CD4-positive, alpha-beta T cell treated with Interleukin-6 for 4 hours (primary cell): Measurements from ENCODE around the gene BSPRY.
A peak's percentile ranks its signal among the peaks of the same experiment; 100 is the strongest.
"Not testable (repeated sequence)": the region's sequence is repeated elsewhere in the genome, so short reads cannot be mapped to it uniquely, and the experiment has no call there.

Experiments
- DNase-seq: peaks from one replicate; pipeline ENCODE4 v3.0.0-alpha.2; 2020; ENCODE audit warnings: mixed read lengths

BSPRY gene

DNA sequence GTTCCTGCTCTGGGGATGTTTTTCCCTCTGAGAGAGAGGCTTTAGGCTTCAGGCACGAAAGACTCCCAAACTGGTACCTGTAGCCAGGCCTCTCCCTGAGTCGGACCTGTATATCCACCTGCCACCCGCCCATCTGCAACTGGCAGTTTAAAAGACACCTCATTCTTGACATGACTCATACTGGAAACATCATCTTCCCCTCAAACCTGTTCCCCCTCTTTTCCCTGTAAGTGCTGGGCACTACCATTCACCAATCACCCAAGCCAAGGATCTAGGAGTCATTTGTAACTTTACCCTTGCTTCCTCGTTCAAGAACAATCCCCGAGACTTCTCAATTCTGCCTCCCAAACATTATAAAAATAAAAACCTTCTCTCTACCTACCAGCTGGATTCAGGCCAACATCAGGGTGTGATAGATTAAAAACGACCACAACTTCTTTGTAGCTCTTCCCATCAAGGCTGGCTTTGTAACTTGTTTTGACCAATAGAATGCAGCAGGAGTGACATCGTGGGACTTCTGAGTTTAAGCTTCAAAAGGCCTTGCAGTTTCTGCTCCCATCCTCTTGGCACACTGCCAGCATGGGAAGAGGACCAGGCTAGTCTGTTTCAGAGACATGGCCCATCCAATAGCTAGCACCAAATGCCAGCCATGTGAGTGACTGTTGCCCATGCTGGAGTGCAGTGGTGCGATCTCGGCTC lies 7.5 kb upstream of the BSPRY start:
- peak; percentile 64 for DNase-seq

- peak; percentile 42 for DNase-seq
Measured at GRCh38 chr9:113343732-113344231, 5.6 kb upstream of the BSPRY start.

- DNase-seq, result no peak
Measured at GRCh38 chr9:113345190-113345589, 4.2 kb upstream of the BSPRY start.

DNA sequence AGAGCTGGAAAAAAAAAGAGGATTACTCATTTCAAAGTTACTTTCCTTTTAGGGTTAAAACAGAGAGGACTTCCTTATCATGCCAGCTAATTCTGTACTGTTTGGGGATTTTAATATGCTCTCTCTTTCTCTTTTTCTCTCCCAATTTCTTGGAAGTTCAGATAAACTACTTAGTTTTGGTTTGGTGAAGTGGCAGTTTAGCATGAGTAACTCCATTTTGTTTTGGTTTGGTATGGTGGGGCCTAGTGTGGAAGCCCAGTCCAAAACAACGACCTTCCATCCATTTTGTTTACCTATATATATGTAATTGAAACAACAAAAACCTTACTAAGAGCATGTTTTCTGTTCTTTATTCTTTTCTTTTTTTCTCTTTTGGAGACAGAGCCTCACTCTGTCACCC lies 3.7 kb upstream of the BSPRY start:
- no peak for DNase-seq

- no peak for DNase-seq
Measured at GRCh38 chr9:113348437-113348836, 904 bp upstream of the BSPRY start.

GRCh38 chr9:113349066-113349444 lies 286 bp upstream of the BSPRY start:
- DNase-seq, result no peak

DNA sequence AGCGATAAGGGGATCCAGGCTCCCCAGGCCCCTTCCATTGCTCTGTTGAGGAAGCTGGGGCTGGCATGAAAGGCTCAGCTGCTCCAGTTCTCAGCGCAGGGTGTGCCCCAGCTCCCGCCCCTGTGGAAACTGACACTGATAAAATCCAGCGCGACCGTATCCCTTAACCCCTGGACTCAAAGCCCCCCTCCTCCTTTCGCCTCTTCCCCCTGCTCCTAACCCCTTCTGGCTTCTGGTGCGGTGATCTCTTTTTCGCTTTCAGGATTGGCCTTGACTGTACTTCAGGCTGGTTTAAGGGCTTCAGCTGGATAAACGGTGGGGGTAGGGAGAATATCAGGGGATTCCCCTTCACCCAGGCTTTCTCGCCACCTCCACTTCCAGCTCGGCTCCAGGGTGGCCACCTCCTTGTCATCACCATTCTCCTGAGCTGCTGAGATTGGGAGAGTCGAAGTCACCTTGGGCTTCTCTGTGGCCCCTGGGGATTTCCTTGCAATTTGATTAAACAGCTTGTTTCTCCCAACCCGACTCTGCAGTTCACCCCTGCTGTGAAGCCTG lies 843 bp downstream of the BSPRY start:
- no peak for DNase-seq

GRCh38 chr9:113350937-113351336 lies 1.6 kb downstream of the BSPRY start:
- peak; percentile 15 for DNase-seq

GRCh38 chr9:113352006-113352405 lies 2.7 kb downstream of the BSPRY start:
- no peak for DNase-seq

DNA sequence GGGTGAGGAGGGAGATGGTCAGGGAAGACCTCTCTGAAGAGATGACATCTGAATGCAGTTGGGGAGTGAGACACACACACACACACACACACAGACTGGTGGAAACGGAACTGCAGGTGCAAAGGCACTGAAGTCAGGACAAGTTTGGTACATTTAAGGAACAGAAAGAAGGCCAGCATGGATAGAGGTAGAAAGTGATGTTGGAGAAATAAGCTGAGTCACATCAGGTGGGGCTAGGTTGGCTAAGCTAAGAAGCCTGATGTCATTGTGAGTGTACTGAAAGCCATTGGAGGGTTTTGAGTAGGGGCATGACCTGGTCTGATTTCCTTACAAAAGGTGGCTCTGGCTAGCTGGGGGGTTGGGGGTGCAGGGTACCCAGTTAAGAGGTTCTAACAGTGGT lies 3.1 kb downstream of the BSPRY start:
- DNase-seq, result no peak

GRCh38 chr9:113355040-113355596 lies 5.8 kb downstream of the BSPRY start:
- no peak for DNase-seq

DNA sequence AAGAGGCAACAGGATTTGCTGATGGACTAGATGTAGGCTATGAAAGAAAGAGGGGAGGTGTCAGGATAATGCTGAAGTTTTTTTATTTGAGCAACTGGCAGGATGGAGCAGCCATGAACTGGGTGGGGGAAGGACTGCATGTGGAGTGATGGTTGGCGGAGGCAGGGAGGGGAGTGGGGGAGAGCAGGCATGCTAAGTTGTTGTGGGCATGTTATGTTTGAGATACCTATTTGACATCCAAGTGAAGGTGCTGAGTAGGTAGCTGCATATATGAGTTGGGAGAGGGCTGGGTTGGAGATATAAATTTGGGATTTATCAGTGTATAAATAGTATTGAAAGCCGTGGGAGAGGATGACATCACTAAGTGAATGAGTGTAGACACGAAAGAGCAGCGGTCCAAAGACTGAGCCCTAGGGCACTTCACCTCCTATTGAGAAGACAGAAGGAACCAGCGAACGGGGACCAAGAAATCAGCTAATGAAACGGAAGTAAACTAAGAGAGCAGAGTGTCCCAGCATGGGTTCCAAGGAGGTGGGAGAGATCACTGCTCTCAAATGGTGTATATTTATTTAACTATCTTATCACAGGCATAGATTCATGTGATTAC lies 7.4 kb downstream of the BSPRY start:
- no peak for DNase-seq

- DNase-seq, result no peak
Measured at GRCh38 chr9:113359385-113359784, 10.0 kb downstream of the BSPRY start.

DNA sequence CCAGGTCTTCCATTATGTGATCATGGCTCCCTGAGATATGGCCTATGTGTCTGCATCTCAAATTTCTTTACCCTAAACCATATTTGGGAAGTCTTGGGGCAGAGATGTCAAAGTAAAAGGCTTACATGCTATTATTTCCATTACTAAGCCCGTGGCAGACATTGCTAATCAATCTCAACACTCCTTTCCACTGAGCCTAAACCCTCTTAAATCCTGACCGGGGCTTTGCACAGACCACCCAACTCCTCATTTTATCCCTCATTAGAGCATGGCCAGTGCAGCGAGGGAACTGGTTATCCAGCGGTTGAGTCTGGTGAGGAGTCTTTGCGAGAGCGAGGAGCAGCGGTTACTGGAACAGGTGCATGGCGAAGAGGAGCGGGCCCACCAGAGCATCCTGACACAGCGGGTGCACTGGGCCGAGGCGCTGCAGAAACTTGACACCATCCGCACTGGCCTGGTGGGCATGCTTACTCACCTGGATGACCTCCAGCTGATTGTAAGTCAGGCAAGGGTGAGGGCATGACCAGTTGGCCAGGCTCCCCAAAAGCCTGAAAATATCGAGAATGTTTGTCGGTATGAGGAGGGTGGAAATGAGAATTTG lies 11.0 kb downstream of the BSPRY start:
- no peak for DNase-seq

DNA sequence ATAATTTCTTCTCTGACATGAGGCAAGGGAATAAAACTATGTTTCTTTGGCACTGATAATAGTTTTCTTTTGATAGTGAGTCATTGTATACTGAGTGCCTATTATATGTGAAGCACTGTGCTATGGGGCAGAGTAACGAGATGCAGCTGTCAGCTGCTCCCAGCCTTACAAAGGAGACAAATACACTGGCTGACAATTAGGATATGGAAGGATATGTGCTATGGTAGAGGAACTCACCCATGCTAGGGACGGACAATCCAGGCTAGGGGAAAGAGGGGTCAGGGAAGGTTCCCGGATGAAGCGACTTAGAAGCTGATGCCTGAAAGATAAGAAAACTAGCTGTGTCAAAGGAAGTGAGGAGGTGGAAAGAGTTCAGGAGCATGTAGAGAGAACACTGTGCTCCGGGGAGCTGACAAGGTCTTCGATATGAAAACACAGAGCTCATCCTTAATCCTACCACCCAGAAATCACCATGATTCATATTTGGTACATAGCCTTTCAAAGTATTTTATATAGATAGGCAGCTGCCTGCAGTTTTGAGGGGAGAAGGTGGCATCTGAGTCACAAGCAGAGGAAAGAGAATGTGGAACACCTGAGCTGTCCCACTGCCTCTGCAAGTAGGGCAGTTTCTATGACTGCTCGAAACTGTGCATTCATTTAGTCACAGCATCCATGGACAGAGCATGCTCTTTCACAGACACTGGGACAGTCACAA lies 12.1 kb downstream of the BSPRY start:
- DNase-seq, result no peak

- no peak for DNase-seq
Measured at GRCh38 chr9:113363336-113363735, 14.0 kb downstream of the BSPRY start.

DNA sequence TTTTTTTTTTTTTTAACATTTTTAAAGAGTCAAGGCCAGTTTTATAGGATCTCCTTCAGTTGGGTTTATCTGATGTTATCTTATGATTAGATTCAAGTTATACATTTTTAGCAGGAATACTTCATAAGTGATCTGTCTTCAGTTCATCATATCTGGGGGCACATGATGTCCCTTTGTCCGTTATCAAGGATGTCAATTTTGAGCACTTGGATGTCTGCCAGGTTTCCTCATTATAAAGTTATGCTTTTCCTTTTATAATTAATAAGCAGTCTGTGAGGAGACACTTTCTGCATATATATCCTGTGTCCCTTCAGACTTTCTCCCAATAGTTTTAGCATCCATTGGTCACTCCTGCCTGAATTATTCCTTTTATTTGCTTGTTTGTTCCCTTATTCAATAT lies 15.6 kb downstream of the BSPRY start:
- DNase-seq, result no peak

- not testable (repeated sequence) for DNase-seq
Measured at GRCh38 chr9:113365652-113366051, 16.3 kb downstream of the BSPRY start.

GRCh38 chr9:113368348-113368981 lies 19.1 kb downstream of the BSPRY start:
- no peak for DNase-seq

GRCh38 chr9:113368982-113369854 lies 19.9 kb downstream of the BSPRY start:
- no peak for DNase-seq

- DNase-seq, result no peak
Measured at GRCh38 chr9:113369855-113370140, 20.5 kb downstream of the BSPRY start.
